NB4 (cell line): ENCODE measurements around the gene ANKRD42.

ENCODE experiments used
- MAX ChIP-seq: IDR thresholded peaks from 2 replicates; pipeline ENCODE4 v1.6.1; 2011; ENCODE audit warnings: low read depth, low read length
- POLR2A ChIP-seq: IDR thresholded peaks from 2 replicates; pipeline ENCODE4 v1.6.1; 2011; ENCODE audit warnings: mild to moderate bottlenecking; ENCODE audit not compliant: insufficient read length; ENCODE audit errors: extremely low read depth

- TF ChIP-seq MAX (no peak), POLR2A (no peak)
These were observed 22.6 kb upstream of the ANKRD42 start for GRCh38 chr11:83170865-83171264.
